ENCODE results near the gene ARMH2.

Gene ARMH2

DNA sequence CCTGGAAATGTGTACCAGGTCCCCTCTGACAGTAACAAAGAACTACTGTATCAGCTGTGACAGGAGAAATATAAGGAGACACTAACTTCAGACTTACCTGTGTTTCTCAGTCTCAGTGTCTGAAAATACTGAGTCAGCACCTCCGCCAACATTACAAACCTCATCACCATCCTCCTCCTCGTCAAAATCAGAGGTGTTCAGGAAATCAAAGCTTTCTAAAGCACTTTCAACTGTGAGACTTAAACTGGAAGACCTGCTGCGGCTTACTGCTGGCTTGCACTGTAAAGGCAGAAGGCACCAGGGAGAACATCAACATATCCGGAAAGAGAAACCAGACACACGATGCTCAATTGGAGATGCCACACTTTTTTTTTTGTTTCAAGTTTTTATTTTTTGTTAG, 40.3 kb upstream of the ARMH2 start:
- TF ChIP-seq, protein P1, sequence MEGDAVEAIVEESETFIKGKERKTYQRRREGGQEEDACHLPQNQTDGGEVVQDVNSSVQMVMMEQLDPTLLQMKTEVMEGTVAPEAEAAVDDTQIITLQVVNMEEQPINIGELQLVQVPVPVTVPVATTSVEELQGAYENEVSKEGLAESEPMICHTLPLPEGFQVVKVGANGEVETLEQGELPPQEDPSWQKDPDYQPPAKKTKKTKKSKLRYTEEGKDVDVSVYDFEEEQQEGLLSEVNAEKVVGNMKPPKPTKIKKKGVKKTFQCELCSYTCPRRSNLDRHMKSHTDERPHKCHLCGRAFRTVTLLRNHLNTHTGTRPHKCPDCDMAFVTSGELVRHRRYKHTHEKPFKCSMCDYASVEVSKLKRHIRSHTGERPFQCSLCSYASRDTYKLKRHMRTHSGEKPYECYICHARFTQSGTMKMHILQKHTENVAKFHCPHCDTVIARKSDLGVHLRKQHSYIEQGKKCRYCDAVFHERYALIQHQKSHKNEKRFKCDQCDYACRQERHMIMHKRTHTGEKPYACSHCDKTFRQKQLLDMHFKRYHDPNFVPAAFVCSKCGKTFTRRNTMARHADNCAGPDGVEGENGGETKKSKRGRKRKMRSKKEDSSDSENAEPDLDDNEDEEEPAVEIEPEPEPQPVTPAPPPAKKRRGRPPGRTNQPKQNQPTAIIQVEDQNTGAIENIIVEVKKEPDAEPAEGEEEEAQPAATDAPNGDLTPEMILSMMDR (IDR thresholded peaks at IDR 0.05; ENCODE audit: low read length, missing control alignments), result no peak
- no peak for DNase-seq (ENCODE audit: low read depth)
- H3K4me3 ChIP-seq (replicated peaks; ENCODE audit: low read depth, low read length), result no peak overlapping the region

- TF ChIP-seq, protein P1 (IDR thresholded peaks at IDR 0.05; ENCODE audit: low read length, missing control alignments), result no peak
- DNase-seq (ENCODE audit: low read depth), result peak; percentile 73
These were observed 39.4 kb upstream of the ARMH2 start for GRCh38 chr6:24838081-24838480.

GRCh38 chr6:24836109-24836508, 37.4 kb upstream of the ARMH2 start:
- peak; percentile 18 for DNase-seq (ENCODE audit: low read depth)
- TF ChIP-seq, protein P1 (IDR thresholded peaks at IDR 0.05; ENCODE audit: low read length, missing control alignments), result no peak
- no peak overlapping the region for H3K4me3 ChIP-seq (replicated peaks; ENCODE audit: low read depth, low read length)

More at GRCh38 chr6:24838081-24838480, 39.4 kb upstream of the ARMH2 start:
- no peak overlapping the region for H3K4me3 ChIP-seq (replicated peaks; ENCODE audit: low read depth, low read length)

- TF ChIP-seq, protein P1 (IDR thresholded peaks at IDR 0.05; ENCODE audit: low read length, missing control alignments), result no peak
- H3K4me3 ChIP-seq (replicated peaks; ENCODE audit: low read depth, low read length), result no peak overlapping the region
- DNase-seq (ENCODE audit: low read depth), result no peak
These were observed 35.1 kb upstream of the ARMH2 start for GRCh38 chr6:24833711-24834386.

- H3K4me3 ChIP-seq (replicated peaks; ENCODE audit: low read depth, low read length), result no peak overlapping the region
- TF ChIP-seq, protein P1 (IDR thresholded peaks at IDR 0.05; ENCODE audit: low read length, missing control alignments), result no peak
- DNase-seq (ENCODE audit: low read depth), result no peak
These were observed 34.1 kb upstream of the ARMH2 start for GRCh38 chr6:24832794-24833193.

- DNase-seq (ENCODE audit: low read depth), result no peak
- TF ChIP-seq, protein P1 (IDR thresholded peaks at IDR 0.05; ENCODE audit: low read length, missing control alignments), result no peak
- H3K4me3 ChIP-seq (replicated peaks; ENCODE audit: low read depth, low read length), result no peak overlapping the region
These were observed 33.3 kb upstream of the ARMH2 start for GRCh38 chr6:24831771-24832716.

Data from fibroblast of pulmonary artery (primary cell).